Stromal cell of bone marrow (primary cell): ENCODE results near the gene PTPRG.

ENCODE experiments used
- DNase-seq: peaks from one replicate; pipeline ENCODE4 v3.0.0-alpha.2; 2012; ENCODE audit warnings: low read depth

Gene PTPRG

DNA sequence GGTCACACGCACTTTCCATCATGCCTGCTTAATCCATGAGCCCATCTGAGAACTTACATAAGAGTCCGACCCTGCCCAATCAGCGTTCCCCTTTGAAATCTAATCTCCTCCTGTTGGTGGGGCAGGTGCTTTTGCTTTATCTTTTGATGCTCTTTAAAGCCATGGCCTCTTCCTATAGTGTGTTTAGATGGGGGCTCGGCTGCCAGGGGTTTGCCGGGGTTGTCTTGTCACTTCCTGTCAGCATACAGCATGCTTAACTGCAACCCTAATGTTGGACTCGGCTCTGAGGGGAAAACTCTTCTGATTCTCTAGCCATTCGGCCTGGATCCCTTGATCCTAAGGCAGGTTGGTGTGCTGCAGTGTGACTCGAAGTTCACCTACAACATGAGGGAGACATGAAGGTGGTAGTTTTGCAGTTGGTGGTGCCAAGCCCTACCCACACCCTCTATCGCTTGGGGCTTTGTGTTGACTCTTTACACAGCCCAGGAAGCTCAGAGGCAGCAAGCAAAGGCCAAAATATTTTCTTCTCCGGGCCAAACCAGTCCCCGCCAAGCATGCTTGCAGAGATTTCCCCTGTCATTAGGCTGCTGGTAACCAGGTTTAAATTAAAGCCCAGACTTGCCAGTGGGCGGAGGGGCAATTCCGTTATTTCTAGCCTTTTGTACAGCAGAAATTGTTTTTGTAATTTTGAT is 593.2 kb downstream of the PTPRG start:
- no peak for DNase-seq

DNA sequence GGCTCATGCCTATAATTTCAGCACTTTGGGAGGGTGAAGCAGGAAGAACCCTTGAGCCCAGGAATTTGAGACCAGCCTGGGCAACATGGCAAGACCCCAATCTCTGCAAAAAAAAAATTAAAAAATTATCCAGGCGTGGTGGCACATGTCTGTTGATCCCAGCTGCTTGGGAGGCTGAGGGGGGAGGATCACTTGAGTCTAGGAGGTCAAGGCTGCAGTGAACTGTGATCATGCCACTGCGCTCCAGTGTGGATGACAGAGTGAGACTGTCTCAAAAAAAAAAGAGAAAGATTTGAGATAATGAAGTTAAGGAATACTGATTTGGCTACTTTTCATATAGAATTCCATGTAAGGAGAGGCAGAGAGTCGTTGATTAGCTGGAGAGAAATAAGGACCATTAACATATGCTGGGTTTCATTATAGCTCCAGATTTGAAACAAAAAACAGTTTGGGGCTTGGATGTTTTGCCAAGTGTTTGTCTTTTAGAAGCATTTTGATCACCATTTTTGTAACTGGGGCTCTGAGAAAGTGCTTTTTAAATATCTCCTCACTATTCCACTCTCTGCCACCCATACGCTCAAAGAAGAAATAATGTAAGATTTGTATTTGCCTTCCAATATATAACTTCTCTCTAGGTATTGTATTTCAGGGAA is 597.8 kb downstream of the PTPRG start:
- no peak for DNase-seq

DNA sequence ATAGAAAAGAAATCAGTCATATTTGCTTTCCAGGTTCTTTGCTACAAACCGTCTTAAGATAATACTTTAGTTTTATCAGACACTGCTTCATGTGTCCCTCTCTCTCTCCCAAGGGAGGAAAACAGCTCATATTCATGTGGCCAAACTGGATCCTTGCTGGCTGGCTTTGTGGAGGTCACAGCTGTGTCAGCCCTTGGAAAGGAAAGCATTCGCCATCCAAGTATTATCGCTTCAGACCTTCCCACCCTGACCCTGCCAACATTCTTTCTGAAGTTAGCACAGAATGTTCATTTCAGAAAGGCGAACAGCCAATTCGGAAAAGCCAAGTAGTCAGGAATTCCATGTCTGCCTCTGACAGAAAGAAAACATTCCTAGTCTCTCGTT is 598.3 kb downstream of the PTPRG start:
- DNase-seq = peak; percentile 72

DNA sequence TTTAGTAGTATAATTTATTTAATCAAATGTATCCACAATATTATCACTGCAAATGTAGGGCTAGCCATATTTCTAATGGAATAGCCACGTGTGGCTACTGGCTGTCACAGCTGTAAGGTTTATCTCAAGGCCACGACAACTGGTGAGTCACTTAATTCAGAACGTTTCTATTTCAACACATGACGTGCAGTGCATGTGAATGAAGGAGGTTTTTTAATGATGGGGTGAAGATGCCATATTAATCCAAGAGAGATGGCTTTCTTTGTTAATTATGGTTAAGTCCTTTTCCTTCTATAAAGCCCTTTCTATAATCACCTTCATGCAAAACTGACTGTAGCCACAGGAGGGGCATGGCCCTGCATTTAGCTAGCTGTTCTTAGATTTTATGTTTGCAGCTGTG is 600.0 kb downstream of the PTPRG start:
- no peak for DNase-seq

DNA sequence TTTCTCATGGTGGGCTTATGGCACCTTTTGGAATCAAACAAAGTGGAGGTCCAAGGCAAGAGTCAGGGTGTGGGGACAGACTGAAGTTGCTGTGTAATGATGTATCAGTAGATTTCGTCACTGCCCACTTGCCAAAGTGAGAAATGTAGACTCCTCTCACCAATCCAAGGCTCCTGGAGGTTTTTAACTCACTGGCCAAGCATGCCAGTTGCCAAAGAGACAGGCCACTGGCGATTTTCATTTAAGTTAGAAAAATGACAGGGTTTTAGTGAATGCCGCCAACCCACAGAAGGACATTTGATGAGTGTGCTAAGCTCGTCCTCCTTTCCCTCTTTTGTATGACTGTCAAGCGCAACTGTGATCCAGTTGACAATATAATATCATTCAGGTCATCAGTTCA is 602.8 kb downstream of the PTPRG start:
- no peak for DNase-seq

DNA sequence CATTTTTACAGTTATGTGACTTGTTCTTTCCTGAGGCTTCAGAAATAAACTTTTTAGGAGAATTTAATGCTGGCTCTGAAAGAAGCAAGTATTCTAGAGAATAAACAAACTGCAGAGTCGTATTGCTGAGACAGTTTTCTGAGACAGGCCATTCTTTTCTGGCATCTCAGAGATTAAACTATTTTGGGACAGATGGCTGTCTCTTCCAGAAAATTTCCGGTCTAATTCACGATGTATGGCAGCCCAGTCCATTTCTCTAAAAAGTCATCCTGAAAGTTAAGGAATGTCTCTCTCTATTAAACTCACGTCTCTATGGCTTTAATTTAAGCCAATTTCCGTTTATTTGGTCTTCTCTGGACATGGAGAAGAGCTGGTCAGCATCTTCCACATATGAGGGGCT is 603.4 kb downstream of the PTPRG start:
- no peak for DNase-seq

DNA sequence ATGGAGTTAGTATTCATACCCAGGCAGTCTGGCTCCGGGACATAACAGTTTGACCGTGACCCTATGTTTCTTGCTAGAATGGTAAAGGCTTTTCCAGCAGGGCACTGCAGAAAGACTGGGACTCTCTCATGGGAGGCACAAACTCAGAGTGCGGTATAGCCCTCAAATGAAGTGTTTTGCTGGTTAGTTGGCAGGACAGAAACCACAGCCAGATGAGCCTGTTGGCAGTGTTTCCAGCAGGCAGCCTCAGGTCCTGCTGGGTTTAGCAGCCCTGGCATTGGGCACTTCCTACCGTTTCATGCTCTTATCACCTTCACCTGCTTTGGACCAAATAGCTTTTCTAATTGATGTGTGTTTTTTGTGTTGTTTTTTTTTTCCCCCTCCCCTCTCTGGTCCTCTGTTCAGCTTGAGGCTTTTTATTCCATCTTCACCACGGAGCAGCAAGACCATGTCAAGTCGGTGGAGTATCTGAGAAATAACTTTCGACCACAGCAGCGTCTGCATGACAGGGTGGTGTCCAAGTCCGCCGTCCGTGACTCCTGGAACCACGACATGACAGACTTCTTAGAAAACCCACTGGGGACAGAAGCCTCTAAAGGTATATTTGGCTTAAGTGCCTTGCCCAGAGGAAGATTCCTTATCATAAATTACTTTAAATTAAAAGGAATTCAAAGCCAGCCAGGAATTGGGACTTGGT is 606.3 kb downstream of the PTPRG start:
- peak; percentile 33 for DNase-seq

DNA sequence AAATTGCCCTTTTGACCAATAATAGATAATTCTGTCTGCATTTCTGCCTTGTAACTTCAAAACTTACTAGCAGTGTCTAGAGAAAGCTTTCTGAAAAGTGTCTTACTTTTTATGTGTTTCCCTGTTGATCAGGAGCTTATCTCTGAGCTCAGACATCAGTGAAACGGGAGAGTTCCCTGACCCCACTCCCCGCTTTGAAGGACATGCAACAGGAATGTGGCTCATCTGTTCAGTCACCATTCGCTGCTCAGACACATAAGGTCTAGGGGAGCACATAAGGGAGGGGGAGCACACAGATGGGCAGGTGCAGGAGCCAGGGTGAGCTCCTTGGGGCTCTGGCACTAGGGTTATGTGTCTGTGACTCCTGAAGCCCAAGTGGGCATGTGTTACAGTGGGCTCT is 607.0 kb downstream of the PTPRG start:
- DNase-seq = no peak

DNA sequence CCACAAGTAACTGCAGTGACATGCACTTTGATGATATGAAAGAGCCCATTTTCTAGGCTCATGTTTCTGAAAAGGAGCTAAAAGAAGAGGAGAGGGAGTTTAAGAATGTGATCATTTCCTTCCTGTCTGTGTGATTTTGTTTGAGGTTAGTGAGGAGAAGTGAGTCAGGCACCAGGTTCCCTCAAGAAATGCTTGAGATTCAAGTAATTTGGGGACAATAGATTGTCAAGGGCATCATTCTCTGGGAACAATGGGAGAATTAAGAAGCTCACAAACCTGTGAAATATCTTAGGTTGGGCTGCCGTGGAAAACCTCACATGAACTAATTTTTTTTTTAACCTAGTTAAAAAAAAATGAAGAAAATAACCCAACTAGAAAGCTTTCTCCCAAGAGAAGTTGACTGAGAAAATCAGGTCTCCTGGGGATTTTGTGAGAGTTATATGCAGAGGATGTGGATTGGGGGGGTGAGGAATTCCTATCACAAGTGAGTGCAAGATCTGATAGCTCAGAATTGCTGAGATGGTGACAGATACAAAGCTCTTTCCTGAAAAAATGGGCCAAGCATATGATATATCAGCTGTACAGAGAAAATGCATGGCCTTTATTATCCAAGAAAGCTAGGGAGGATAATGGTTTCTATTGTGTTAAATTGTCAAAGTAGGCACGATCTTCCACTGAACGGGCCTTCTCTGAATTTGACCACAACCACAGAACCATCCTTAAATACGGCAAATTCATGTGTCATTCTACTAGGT is 608.7 kb downstream of the PTPRG start:
- no peak for DNase-seq

DNA sequence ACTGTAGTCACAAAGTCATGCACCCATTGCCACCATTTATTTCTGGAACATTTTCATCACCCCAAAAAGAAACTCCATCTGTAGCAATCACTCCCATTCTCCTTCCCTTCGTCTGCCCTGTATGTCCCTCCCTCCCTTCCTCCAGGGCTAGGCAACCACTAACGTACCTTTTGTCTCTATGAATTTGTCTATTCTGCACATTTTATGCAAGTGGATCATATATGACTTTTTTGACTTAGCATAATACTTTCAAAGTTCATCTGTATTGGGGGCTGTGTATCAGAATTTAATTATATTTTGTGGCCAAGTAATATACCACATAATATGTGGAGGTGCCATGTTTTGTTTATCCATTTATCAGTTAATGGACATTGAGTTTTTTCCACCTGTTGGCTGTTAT is 610.4 kb downstream of the PTPRG start:
- DNase-seq = no peak

DNA sequence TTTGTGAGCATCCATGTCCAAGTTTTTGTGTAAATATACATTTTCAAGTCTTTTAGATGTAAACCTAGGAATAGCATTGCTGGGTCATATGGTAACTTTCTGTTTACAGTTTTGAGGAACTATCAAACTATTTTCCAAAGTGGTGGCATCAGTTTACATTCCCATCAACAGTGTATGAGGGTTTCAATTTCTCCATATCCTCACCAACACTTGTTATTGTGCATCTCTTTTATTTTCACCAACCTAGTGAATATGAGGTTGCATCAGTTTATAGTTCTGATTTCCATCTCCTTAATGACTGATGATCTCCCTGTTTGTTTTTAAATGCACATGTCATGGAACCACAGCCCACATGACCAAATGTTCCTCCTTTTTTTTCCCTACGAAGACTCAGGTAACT is 610.8 kb downstream of the PTPRG start:
- no peak for DNase-seq

DNA sequence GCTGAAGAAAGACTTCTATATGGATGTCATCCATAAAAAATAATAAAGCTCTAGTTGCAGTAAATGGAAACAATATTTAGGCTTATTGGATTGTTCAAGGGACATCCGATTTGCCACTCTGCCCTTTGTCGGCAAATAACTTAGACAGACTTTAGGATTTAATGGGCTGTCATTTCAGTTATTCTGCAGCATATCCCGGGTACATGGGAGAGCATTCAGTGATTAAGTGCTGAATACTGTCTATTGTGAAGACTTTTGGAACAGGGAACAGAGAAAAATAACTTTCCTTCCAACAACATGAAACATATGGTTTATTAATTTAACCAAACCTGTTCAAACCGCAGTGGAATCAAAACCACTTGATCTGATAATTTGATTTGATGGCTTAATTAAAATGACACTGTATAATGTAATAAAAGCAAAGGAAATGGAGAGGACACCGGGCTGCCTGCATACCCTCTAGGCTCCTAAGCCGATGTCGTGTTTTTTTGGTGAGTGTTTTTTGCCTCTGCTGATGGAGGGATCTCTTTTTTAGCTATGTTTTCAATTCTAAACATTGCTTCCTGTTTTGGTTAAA is 612.7 kb downstream of the PTPRG start:
- DNase-seq = no peak

DNA sequence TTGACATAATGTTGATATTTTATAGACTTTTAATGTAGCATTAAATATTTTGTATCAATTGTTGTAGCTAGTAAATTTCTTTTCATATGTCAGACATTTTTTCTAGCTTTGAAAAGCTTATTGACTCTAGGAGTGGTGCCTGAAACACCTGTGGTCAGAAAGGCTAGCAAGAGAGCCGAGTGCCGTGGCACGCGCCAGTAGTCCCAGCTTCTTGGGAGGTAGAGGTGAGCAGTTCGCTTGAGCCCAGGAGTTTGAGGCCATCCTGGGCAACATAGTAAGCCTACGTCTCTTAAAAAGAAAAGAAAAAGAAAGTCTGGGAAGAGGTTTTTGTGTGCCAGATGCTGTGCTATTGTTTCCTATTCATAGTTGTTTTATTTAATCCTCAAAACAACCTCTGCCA is 613.8 kb downstream of the PTPRG start:
- no peak for DNase-seq

DNA sequence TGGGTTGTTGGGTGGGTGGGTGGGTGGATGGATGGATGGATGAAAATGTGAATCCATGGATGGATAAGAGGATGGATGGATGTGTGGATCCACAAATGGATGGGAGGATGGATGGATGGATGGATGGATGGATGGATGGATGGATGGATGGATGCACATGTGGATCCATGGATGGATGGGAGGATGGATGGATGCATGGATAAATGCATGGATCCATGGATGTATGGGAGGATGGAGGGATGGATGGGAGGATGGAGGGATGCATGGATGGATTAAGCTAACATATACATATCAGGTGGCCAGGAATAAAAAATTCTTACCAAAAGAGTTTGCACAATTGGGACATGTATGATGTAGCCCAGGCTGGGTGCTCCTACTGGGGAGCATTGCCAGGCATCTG is 616.7 kb downstream of the PTPRG start:
- no peak for DNase-seq

DNA sequence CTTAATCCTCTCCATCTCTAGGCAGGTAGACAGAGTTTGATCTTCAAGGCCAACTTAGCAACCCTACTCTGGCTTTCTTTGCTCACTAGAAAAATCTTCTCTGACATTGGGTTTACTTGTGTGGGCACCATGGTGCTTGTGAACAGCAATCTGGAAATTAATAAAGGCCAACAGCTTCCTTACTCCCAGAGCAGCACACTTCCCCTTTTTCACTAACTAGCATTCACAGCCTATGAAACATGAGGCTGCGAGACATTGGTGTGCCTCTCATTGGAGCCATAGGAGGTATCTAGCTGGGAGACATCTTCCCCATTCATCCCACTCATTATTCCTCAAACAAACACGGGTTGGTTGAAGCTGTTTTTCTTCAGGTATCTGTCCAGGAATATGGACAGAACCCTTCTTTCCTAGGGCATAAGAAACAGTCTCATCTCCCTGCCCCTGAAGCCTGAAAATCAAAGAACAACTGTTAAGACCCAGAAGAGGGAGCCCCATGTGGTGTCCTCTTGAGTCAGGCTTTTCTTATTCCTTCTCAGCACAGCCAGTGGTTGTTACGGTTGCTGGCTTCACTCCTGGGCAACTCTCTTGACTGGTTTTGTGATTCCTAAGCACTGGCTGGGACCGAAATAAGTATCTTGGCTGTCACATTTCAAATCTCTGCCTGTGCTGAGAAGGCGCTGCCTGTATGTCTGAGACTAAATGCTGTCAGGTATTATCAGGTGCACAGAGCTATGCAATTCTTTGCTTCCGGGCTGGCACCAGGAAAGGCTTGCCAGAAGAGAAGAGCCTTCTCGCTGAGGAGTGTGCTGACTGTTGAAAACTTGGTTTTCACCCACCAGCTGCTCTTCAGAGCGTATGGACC is 617.6 kb downstream of the PTPRG start:
- DNase-seq = no peak

DNA sequence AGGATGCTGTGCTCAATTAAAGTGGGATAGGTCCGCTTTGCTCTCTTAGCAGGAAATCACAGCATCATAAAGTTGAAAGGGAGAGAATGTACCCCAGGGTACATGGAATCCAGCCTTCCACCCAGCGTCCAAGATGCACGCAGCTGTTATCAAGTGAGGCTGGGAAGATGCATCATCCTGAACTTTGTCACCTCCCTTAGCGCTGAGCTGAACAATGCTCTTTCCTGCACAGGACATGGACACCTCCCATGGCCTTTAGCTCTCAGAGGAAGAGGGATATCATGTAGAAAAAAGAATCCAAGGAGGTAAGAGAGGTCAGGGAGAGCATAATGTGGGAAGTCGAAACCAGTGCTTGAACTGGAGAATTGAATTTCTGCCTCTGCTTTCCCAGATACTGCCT is 619.1 kb downstream of the PTPRG start:
- DNase-seq = no peak

DNA sequence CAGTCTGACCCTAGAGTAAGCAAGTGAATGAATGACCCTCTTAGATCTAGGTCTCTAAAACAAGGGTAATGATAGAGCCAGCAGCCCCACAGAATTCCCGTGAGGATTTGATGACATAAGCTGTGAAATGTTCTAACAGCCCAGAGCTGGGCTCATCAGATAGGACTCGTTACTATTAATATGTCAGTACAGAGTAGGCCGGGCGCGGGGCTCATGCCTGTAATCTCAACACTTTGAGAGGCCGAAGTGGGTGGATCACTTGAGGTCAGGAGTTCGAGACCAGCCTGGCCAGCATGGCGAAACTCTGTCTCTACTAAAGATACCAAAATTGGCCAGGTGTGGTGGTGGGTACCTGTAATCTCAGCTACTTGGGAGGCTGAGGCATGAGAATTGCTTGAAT is 621.7 kb downstream of the PTPRG start:
- no peak for DNase-seq

DNA sequence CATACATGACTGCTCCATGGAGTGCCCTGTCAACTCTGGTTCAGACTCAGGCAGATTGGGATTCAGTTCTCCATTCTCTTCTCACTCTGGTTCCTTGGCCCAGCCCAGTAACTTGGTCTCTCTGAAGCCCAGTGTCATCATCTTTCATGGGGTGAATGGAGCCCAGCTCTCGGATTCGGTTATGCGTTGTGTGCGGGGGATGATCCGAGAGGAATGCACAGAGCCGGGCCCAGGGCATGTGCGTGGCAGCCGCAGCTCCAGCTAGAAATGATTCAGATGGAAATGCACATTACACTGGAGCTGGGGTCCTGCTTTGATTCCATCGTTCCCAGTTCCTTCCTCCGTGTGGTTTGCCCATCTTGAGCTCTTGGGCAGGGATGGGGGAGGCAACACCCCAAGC is 622.6 kb downstream of the PTPRG start:
- no peak for DNase-seq

DNA sequence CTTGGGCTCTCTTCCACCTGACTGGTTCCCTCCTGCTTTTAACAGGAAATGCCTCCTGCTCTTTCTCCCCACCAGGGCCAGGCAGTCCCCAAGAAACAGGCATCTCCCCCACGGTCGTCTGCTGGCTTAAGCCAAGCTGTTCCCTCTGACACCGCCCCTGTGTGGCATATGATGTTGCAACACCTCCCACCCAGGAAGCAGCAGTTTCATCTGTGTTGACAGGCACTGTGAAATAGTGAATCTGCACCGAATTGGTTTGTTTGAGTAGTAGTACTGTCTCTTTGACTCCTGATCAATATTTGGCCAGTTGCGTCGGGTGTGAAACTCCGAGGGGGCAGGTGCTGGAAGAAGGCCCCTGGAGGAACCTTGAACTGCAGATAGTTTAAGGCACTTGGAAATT is 623.2 kb downstream of the PTPRG start:
- no peak for DNase-seq

DNA sequence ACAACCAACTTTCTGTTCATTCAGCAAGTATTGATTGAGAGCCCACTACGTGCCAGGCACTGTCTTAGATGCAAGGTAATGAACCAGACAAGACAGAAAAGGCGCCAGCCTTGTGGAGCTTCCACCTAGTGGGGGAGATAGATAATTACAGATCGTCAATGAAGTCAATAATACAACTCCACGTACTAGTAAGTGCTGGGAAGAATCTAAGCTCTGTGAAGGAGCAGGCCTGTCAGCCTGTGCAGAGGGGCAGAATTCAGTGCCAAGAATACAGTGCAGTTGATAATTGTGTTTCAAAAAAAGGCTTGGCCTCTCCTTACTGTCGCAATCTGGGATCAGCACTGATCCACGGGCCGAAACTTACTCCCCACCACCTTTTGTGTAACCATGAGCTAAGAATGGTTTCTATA is 625.7 kb downstream of the PTPRG start:
- no peak for DNase-seq

DNA sequence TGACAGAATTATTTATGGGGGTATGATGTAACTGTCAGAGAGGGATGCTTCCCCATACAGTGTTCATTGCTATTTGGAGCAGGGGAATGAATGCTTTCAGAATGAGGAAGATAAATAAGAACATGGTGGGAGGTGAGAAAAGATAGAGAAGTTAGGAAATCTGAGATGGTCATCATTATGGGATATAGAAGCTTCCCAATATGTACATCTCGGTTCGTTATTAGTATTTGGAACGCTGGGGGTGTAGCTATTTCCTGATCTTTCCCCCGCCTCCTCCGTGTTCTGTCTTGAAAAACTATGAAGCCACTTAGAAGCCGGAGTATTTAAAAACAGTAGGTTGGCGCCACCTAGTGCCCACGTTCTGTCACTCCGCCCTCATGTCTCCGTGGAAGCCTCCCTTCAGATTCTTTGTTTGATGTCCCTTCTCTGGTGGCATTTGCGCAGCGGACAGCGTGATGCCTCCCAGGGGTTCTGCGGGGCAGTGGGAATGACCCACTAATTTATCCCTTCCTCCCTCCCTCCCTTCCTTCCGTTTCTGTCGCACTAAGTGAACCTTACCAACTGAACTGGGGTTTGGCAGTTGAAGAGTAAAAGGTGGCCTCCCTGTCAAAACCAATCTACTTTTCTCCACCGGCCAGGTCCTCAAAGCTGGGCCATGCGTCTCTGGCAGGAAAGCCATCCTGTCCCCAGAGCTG is 627.5 kb downstream of the PTPRG start:
- DNase-seq = peak; percentile 54
